Muscle of back (tissue), 11 donors: ENCODE results near the gene PAQR7. TPM values are rescaled to one million over a fixed set of nuclear protein-coding genes. Genes with fewer than 3 reads are reported as not detected.

ENCODE experiments used
- DNase-seq, 3 donors: peaks; one replicate each; pipeline versions ENCODE4 v3.0.0 to v3.0.0-alpha.2; 2013
- polyA plus RNA-seq, 10 donors: library from polyadenylated mRNA; unstranded; fragments of 120-200 nt; gene quantifications; one replicate each; pipeline ENCODE4 v1.2.1, GENCODE V29; 2013; ENCODE audit not compliant: insufficient read length in 10 of 10

Gene PAQR7
- polyA plus RNA-seq, 10 donors, result 6.1 to 8.9 (median 7.0) TPM

GRCh38 chr1:25903986-25904385, 28.5 kb upstream of the PAQR7 start:
- DNase-seq, result no peak

DNA sequence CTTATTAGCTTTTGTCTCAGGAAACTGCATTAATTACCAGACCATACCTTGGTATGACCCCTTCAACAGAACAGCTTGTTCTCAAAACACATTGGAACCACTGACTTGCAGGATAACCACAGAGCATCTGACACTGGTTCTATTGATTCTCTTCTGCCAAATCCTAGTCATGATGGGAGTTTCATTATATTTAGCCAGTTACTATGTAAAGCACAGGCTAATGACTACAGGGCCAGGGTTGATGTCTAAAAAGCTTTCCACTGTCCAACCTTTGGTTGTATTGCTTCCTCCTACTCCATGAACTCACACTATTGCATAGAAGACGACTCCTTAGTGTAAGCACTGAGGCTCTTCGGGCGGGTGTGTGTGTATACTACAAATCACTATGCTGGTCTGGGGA, 27.0 kb upstream of the PAQR7 start:
- DNase-seq, result no peak

GRCh38 chr1:25900219-25900618, 24.7 kb upstream of the PAQR7 start:
- DNase-seq, result no peak

GRCh38 chr1:25899792-25900191, 24.3 kb upstream of the PAQR7 start:
- DNase-seq, result no peak

GRCh38 chr1:25898223-25899015, 22.9 kb upstream of the PAQR7 start:
- no peak for DNase-seq

GRCh38 chr1:25897754-25898153, 22.2 kb upstream of the PAQR7 start:
- no peak for DNase-seq

DNA sequence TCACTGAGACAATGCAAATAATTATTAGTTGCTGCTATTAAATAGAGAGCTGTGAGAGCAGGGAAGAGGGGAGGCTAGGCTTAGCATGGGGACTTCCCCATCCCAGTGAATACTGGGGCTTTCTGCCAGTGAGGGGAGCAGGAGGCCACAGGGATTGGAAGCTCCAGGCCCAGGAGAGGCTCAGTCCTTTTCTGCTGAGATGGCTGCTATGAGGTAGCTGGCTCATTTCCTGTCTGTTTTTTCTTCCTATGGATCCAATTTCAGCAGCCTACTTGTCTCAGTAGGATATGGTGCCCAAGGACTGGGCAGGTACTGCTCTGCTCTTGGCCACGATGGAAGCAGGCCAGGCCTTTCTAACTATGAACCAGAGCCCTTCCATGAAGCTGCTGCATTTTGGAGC, 20.8 kb upstream of the PAQR7 start:
- no peak for DNase-seq

GRCh38 chr1:25895365-25895990, 20.0 kb upstream of the PAQR7 start:
- DNase-seq, result peak; percentile 92 to 97 (median 95)

- DNase-seq, result no peak
Measured at GRCh38 chr1:25893116-25893515, 17.6 kb upstream of the PAQR7 start.

- no peak for DNase-seq
Measured at GRCh38 chr1:25891606-25892005, 16.1 kb upstream of the PAQR7 start.

GRCh38 chr1:25890239-25891034, 14.9 kb upstream of the PAQR7 start:
- no peak for DNase-seq

- DNase-seq, result no peak
Measured at GRCh38 chr1:25889470-25889869, 14.0 kb upstream of the PAQR7 start.

GRCh38 chr1:25888426-25888987, 13.0 kb upstream of the PAQR7 start:
- DNase-seq, result no peak

DNA sequence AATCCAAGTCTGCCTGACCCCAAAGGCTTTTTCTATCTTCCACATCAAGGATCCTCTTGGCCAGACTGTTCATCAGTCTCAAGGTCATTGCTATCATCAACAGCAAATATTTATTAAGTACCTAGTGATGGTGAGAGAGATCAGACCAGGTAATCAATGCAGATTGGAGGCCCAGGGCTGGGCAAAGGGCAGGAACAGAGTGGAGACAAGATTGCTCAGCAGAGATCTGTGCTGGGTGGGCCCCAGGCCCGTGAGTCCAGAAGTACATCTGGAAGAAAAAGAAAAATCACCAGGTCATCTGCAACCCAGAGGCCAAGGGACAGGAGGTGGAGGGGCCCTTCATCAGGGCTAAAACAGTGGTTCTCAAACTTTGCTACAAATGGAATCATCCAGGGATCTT, 10.1 kb upstream of the PAQR7 start:
- no peak for DNase-seq

DNA sequence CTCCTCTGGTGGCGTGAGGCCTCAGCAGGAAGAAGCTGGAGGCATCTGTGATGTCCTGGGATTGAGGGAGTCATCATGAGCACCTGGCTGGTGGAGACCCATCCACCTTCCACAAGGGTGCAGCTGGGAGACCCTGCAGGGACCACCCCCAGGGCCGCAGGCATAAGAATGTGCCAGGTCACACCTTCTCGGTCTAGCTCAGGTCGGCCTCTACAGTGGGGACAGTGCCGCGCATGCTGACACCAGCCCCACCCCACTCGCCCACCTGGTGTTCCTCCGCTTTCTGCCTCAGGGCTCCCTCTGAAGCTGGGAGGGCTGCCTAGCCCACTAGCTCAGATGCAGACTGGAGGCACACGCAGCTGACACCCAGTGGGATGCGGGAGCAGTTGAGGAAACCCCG, 5.8 kb upstream of the PAQR7 start:
- no peak for DNase-seq

GRCh38 chr1:25880518-25880917, 5.0 kb upstream of the PAQR7 start:
- no peak for DNase-seq

- DNase-seq, result no peak
Measured at GRCh38 chr1:25879675-25880074, 4.2 kb upstream of the PAQR7 start.

DNA sequence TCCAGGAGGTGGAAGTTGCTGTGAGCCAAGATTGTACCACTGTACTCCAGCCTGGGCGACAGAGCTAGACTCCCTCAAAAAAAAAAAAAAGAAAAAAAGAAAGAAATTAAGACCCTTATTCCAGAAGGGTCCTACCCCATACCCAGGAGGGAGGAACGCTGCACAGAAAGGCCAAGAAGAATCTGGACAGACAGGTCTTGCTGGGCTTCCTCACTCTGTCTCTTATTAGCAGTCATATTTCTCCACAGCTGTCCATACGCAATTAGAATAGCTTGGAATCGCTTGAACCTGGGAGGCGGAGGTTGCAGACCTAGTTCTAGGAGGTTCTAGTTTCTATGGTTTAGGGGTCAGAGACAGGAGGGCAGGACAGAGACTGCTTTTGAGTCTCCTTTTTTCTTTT, 3.2 kb upstream of the PAQR7 start:
- no peak for DNase-seq

GRCh38 chr1:25877155-25877554, 1.6 kb upstream of the PAQR7 start:
- DNase-seq, result no peak

- DNase-seq, result no peak
Measured at GRCh38 chr1:25876693-25877077, 1.2 kb upstream of the PAQR7 start.

DNA sequence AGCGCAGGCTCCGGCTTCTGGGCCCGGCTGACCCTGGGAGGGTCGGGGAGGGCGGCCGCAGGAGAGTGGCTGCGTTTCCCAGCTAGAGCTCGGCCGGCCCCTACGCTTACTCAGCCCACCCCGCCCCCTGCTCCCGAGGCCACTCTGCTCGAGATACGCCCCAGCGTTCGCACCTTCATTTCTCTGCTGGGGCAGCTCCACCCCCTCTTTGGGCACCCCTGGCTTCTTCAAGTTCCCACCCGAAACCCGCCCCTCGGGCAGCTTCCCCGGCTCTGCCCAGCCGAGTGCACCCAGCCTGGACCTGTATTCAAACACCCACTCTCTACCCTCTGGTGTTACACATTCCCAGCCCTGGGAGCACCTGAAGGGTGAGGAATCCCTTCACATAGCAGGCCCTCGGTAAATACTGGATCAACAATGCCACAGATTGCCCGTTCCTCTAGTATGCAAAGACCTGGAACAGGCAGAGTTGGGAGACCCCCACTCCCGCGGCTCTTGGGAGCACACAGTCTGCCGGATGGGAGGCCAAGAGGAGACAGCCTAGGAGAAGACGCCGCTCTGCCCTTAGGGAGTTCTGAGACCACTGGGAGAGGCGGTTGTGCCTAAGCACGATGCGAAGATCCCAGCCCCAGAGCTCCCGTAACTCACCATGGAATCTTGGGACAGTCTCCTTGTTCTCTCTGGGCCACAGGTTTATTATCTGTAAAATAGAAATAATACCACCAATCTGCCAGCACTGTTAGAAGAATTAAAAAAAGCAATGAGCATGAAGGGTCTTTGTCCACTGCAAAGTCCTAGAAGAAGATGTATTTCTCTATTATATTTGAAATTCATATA, 566 bp upstream of the PAQR7 start:
- DNase-seq, result no peak
